A673 (cell line): ENCODE measurements around the gene AHSG. TPM values are rescaled to one million over a fixed set of nuclear protein-coding genes. Genes with fewer than 3 reads are reported as not detected.

Experiments
- BruUV-seq: library from RNA; stranded (reverse); fragments of 400-500 nt; replicated peaks from 2 replicates; lab custom pipeline; 2021; lab: Mats Ljungman, UMichigan
- CTCF ChIA-PET: fragments of 300-600 bp; sonication (Branson Sonifier 250); formaldehyde crosslinking; loops from one replicate; lab custom pipeline; 2022; ENCODE audit warnings: antibody characterized with exemption; lab: Charles Lee
- POLR2A ChIA-PET: fragments of 300-600 bp; sonication (Branson Sonifier 250); formaldehyde crosslinking; loops from one replicate; lab custom pipeline; 2022; ENCODE audit warnings: antibody characterized with exemption; ENCODE audit not compliant: low non-redundant PET; lab: Charles Lee
- DNase-seq: peaks from one replicate; pipeline ENCODE4 v3.0.0-alpha.2; 2015; ENCODE audit warnings: low spot score
- H3K27ac ChIP-seq: fragments of 200-600 bp; sonication (generic); 2 replicates; pipeline ENCODE4 v1.5.1; 2016; ENCODE audit warnings: mixed run types, low read depth, mild to moderate bottlenecking, mixed read lengths, antibody characterized with exemption, low read length; ENCODE audit not compliant: poor library complexity, severe bottlenecking
- H3K27me3 ChIP-seq: fragments of 200-600 bp; sonication (generic); replicated peaks from 2 replicates; pipeline ENCODE4 v1.6.1; 2017; ENCODE audit warnings: mixed run types, low read depth, mild to moderate bottlenecking, mixed read lengths, antibody characterized with exemption, low read length; ENCODE audit not compliant: insufficient read depth, poor library complexity
- H3K36me3 ChIP-seq: fragments of 200-600 bp; sonication (generic); 2 replicates; pipeline ENCODE4 v1.6.1; 2016; ENCODE audit warnings: mixed run types, mild to moderate bottlenecking, mixed read lengths, antibody characterized with exemption, low read length; ENCODE audit not compliant: insufficient read depth, poor library complexity, severe bottlenecking
- H3K4me1 ChIP-seq: fragments of 200-600 bp; sonication (generic); 2 replicates; pipeline ENCODE4 v1.6.1; 2017; ENCODE audit warnings: mixed run types, mild to moderate bottlenecking, mixed read lengths, antibody characterized with exemption, low read length; ENCODE audit not compliant: insufficient read depth, poor library complexity, severe bottlenecking
- H3K4me3 ChIP-seq: fragments of 200-600 bp; sonication (generic); 2 replicates; pipeline ENCODE4 v1.5.1; 2016; ENCODE audit warnings: low read depth, mixed run types, mild to moderate bottlenecking, mixed read lengths, low read length; ENCODE audit not compliant: poor library complexity, severe bottlenecking
- H3K9me3 ChIP-seq: fragments of 200-600 bp; sonication (generic); 2 replicates; pipeline ENCODE4 v1.6.1; 2016; ENCODE audit warnings: mixed run types, low read depth, mild to moderate bottlenecking, mixed read lengths, antibody characterized with exemption, low read length; ENCODE audit not compliant: poor library complexity, severe bottlenecking
- EZH2 ChIP-seq: fragments of 200-600 bp; sonication (generic); IDR thresholded peaks from 2 replicates; pipeline ENCODE4 v1.6.1; 2017; ENCODE audit warnings: borderline replicate concordance, low read depth, mild to moderate bottlenecking, mixed read lengths, antibody characterized with exemption, low read length; ENCODE audit not compliant: poor library complexity, severe bottlenecking
- intact Hi-C: fragments of 100-400 bp; cut with micrococcal nuclease; formaldehyde crosslinking; loops from one replicate; pipeline ENCODE4 v1.10.0; 2022; ENCODE audit not compliant: unreplicated experiment
- total RNA-seq: library from RNA; stranded (reverse); gene quantifications from 2 replicates; pipeline ENCODE4 v1.2.3, GENCODE V29; 2021
- TF ChIP-seq, protein P1 (sequence below): fragments of 300-800, 200-600 bp; sonication (generic); conservative IDR thresholded peaks from 2 replicates; pipeline ENCODE4 v1.5.1; 2017; ENCODE audit warnings: low read depth, mild to moderate bottlenecking, antibody characterized with exemption, low read length, moderate library complexity, mixed read lengths

The AHSG gene
- total RNA-seq, 1 experiment from 2014 or later = 4.9 TPM

DNA sequence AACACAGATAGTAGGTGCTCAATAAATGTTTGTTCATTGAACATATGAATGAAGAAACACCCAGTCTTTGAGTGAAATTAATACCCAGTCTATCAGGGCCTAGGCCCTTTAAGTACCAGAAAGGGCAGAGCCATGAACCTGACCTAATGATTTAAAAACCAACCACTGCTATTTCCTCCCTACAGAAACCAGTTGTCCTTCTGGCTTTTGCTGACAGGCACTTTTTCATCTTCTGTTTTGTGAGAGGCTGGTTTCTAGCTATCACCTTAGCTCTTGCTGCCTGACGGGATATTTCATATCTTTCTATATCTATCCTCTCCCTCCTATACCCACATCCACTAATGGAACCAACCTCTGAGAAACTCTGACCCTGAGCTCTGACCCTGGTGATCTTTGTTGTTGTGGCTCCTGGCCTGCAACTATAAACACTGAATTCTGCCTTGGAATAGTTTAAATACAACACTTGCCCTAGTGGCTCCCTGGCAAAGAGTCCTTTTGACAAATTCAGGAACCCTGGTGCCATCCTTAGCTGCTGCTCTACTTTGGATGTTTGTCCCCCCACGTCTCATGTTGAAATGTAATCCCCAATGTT is 4.1 kb upstream of the AHSG start:
- peaks cover 13% of the 10 kb centered on the region for H3K4me1 ChIP-seq
- intact Hi-C loops = no loop called here
- no peak overlapping the region for H3K4me3 ChIP-seq
- TF ChIP-seq, protein P1, sequence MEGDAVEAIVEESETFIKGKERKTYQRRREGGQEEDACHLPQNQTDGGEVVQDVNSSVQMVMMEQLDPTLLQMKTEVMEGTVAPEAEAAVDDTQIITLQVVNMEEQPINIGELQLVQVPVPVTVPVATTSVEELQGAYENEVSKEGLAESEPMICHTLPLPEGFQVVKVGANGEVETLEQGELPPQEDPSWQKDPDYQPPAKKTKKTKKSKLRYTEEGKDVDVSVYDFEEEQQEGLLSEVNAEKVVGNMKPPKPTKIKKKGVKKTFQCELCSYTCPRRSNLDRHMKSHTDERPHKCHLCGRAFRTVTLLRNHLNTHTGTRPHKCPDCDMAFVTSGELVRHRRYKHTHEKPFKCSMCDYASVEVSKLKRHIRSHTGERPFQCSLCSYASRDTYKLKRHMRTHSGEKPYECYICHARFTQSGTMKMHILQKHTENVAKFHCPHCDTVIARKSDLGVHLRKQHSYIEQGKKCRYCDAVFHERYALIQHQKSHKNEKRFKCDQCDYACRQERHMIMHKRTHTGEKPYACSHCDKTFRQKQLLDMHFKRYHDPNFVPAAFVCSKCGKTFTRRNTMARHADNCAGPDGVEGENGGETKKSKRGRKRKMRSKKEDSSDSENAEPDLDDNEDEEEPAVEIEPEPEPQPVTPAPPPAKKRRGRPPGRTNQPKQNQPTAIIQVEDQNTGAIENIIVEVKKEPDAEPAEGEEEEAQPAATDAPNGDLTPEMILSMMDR = no peak
- no peak for TF ChIP-seq EZH2
- no peaks in the 10 kb centered on the region for H3K36me3 ChIP-seq
- no peak overlapping the region for H3K27ac ChIP-seq
- no TSS peak for BruUV-seq
- ChIA-PET POLR2A (no interaction called here), CTCF (no interaction called here)
- no peaks in the 10 kb centered on the region for H3K9me3 ChIP-seq
- H3K27me3 ChIP-seq = no peaks in the 10 kb centered on the region
- DNase-seq = no peak

DNA sequence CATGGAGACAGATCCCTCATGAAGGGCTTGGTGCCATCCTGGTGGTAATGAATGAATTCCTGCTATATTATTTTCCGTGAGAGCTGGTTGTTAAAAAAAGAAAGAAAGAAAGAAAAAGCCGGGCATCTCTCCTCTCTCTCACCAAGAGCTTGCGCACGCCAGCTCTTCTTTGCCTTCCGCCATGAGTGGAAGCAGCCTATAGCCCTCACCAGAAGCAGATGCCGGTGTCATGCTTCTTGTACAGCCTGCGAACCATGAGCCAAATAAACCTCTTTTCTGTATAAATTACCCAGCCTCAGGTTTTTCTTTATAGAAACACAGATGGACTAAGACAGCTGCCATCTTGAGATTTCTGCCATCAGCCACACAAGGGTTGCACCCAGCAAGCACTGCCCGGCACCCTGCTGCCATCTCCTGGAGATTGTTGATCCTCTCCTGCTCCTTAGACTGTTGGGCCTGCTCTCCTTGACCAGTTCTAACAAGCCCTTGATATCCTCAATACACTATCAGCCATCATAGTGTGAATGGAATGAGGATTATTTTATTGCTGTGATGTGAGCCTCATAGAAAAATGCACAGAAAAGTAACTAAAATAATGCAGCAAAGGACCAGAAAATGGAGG is 3.5 kb upstream of the AHSG start:
- no peak for TF ChIP-seq EZH2
- TF ChIP-seq, protein P1 = peak; percentile 21; the same call in 1 of the 2 replicates
- Histone ChIP-seq H3K27ac (no peak overlapping the region), H3K9me3 (no peaks in the 10 kb centered on the region), H3K4me3 (no peak overlapping the region), H3K4me1 (peaks cover 19% of the 10 kb centered on the region), H3K27me3 (no peaks in the 10 kb centered on the region), H3K36me3 (no peaks in the 10 kb centered on the region)
- CTCF ChIA-PET = no interaction called here
- BruUV-seq = no TSS peak
- DNase-seq = no peak
- POLR2A ChIA-PET = no interaction called here
- intact Hi-C loops = no loop called here

GRCh38 chr3:186612065-186612464 is 795 bp upstream of the AHSG start:
- DNase-seq = no peak
- ChIA-PET CTCF (interaction anchor here (0.5 kb wide), 1 partner anchor 504 kb away, joined by 5 read pairs; no protein-coding TSS in a partner anchor), POLR2A (no interaction called here)
- H3K27ac ChIP-seq = no peak overlapping the region
- H3K36me3 ChIP-seq = no peaks in the 10 kb centered on the region
- no peak overlapping the region for H3K4me3 ChIP-seq
- intact Hi-C loops = loop anchor here (5.0 to 10.0 kb wide), 2 partner anchors 173 to 630 kb away; partner anchors contain the start of gene EIF4A2
- H3K9me3 ChIP-seq = no peaks in the 10 kb centered on the region
- no peak for TF ChIP-seq EZH2
- TF ChIP-seq, protein P1 = no peak
- BruUV-seq = no TSS peak
- no peaks in the 10 kb centered on the region for H3K27me3 ChIP-seq
- peaks cover 35% of the 10 kb centered on the region for H3K4me1 ChIP-seq
